Endothelial cell of umbilical vein (primary cell): ENCODE measurements around the gene DCX. TPM values are rescaled to one million over a fixed set of nuclear protein-coding genes. Genes with fewer than 3 reads are reported as not detected.

Source experiments
- BruUV-seq: library from RNA; stranded (reverse); fragments of 400-500 nt; replicated peaks from 2 replicates; lab custom pipeline; 2021; lab: Mats Ljungman, UMichigan
- CTCF ChIA-PET: fragments of 300-600, 350-600 bp; sonication (Branson Sonifier 250); formaldehyde crosslinking; loops from one replicate; lab custom pipeline; 2021; ENCODE audit warnings: antibody characterized with exemption, inconsistent platforms; lab: Charles Lee
- POLR2A ChIA-PET: fragments of 300-600, 350-600 bp; sonication (Branson Sonifier 250); formaldehyde crosslinking; loops from one replicate; lab custom pipeline; 2021; ENCODE audit warnings: antibody characterized with exemption, inconsistent platforms; lab: Charles Lee
- DNase-seq: peaks from one replicate; pipeline ENCODE4 v3.0.0-alpha.2; 2011; ENCODE audit warnings: low read depth, low spot score
- FAIRE-seq: peaks from 2 replicates; lab custom pipeline; 2011; peaks lifted over from hg19 to GRCh38; lab: Jason Lieb, UNC
- H2AFZ ChIP-seq: 2 replicates; pipeline ENCODE4 v1.6.0; 2012; ENCODE audit warnings: low read depth, low read length, control low read depth, inconsistent platforms
- H3K27ac ChIP-seq: 2 replicates; pipeline ENCODE4 v1.5.1; 2011; ENCODE audit warnings: low read depth, mild to moderate bottlenecking, control low read depth, low read length, moderate library complexity; ENCODE audit not compliant: insufficient read depth
- H3K27me3 ChIP-seq, 2 experiments: 2 replicates each; pipeline versions ENCODE4 v1.6.0 to v1.6.1; 2011; ENCODE audit warnings: low read length in 2 of 2, mixed read lengths in 1 of 2; ENCODE audit not compliant: control insufficient read depth in 2 of 2, insufficient read depth in 2 of 2
- H3K36me3 ChIP-seq, 2 experiments: 2 replicates in 1 of 2; 3 replicates in 1 of 2; pipeline ENCODE4 v1.5.1; 2011; ENCODE audit warnings: low read length in 2 of 2, mild to moderate bottlenecking in 1 of 2, moderate library complexity in 1 of 2; ENCODE audit not compliant: control insufficient read depth in 2 of 2, insufficient read depth in 2 of 2; ENCODE audit errors: extremely low read depth in 1 of 2
- H3K4me1 ChIP-seq: 3 replicates; pipeline ENCODE4 v1.5.1; 2011; ENCODE audit warnings: mild to moderate bottlenecking, low read length; ENCODE audit not compliant: control insufficient read depth, insufficient read depth; ENCODE audit errors: extremely low read depth
- H3K4me2 ChIP-seq: 2 replicates; pipeline ENCODE4 v1.6.1; 2011; ENCODE audit warnings: low read length, control low read depth, mixed read lengths; ENCODE audit not compliant: insufficient read depth
- H3K4me3 ChIP-seq, 3 experiments: fragments of 200-600 bp in 1 of 3; sonication (generic), shearing (Covaris generic) in 1 of 3; replicated peaks in 1 of 3; 2 replicates each; pipeline ENCODE4 v1.5.1; 2011 to 2016; ENCODE audit warnings: control low read depth in 3 of 3, low read length in 3 of 3, mild to moderate bottlenecking in 2 of 3, inconsistent platforms in 1 of 3, low read depth in 1 of 3, moderate library complexity in 1 of 3; ENCODE audit not compliant: insufficient read depth in 1 of 3
- H3K79me2 ChIP-seq: 2 replicates; pipeline ENCODE4 v1.6.0; 2012; ENCODE audit warnings: low read length, inconsistent platforms; ENCODE audit not compliant: control insufficient read depth, insufficient read depth
- H3K9ac ChIP-seq: replicated peaks from 2 replicates; pipeline ENCODE3; 2011; ENCODE audit warnings: low read length, control low read depth; ENCODE audit not compliant: insufficient read depth; ENCODE audit errors: extremely low read depth
- H3K9me1 ChIP-seq: replicated peaks from 3 replicates; pipeline ENCODE4 v1.6.0; 2011; ENCODE audit warnings: mild to moderate bottlenecking, low read length; ENCODE audit not compliant: control insufficient read depth, insufficient read depth; ENCODE audit errors: extremely low read depth
- H3K9me3 ChIP-seq: replicated peaks from 2 replicates; pipeline ENCODE4 v1.5.1; 2012; ENCODE audit warnings: low read length, inconsistent platforms; ENCODE audit not compliant: control insufficient read depth, insufficient read depth
- H4K20me1 ChIP-seq: replicated peaks from 2 replicates; pipeline ENCODE3; 2011; ENCODE audit warnings: mild to moderate bottlenecking, low read length; ENCODE audit not compliant: control insufficient read depth, insufficient read depth; ENCODE audit errors: extremely low read depth
- CTCF ChIP-seq, 2 donors: IDR thresholded peaks; 1 replicate in 1 of 2; 2 replicates in 1 of 2; pipeline ENCODE4 v1.5.1; 2011; ENCODE audit warnings: low read length in 2 of 2, mild to moderate bottlenecking in 2 of 2, moderate library complexity in 2 of 2, control low read depth in 1 of 2, inconsistent platforms in 1 of 2, low read depth in 1 of 2; ENCODE audit not compliant: insufficient read depth in 1 of 2; ENCODE audit errors: extremely low read depth in 1 of 2
- EZH2 ChIP-seq: IDR thresholded peaks from 2 replicates; pipeline ENCODE4 v1.6.1; 2012; ENCODE audit warnings: borderline replicate concordance, low read depth, mild to moderate bottlenecking, moderate library complexity, low read length, inconsistent platforms; ENCODE audit not compliant: severe bottlenecking
- FOS ChIP-seq: IDR thresholded peaks from 2 replicates; pipeline ENCODE4 v1.6.1; 2011; ENCODE audit warnings: mild to moderate bottlenecking, low read length, moderate library complexity, borderline replicate concordance; ENCODE audit not compliant: insufficient read depth
- GATA2 ChIP-seq: IDR thresholded peaks from 2 replicates; pipeline ENCODE4 v1.7.0; 2011; ENCODE audit warnings: low read depth, mild to moderate bottlenecking, moderate library complexity, mixed read lengths, low read length; ENCODE audit not compliant: insufficient read length, insufficient read depth
- JUN ChIP-seq: IDR thresholded peaks from 2 replicates; pipeline ENCODE4 v1.6.1; 2011; ENCODE audit warnings: borderline replicate concordance, low read depth; ENCODE audit not compliant: insufficient read length, insufficient read depth
- MAX ChIP-seq: IDR thresholded peaks from 2 replicates; pipeline ENCODE4 v1.6.1; 2011; ENCODE audit not compliant: insufficient read depth, insufficient read length
- MYC ChIP-seq: IDR thresholded peaks from one replicate; pipeline ENCODE4 v1.6.1; 2011; ENCODE audit warnings: mild to moderate bottlenecking, low read depth, low read length
- POLR2A ChIP-seq: IDR thresholded peaks from 2 replicates; pipeline ENCODE4 v1.6.1; 2012; ENCODE audit warnings: low read depth, mild to moderate bottlenecking, control low read depth, low read length
- POLR2AphosphoS5 ChIP-seq: IDR thresholded peaks from 2 replicates; pipeline ENCODE4 v1.6.1; 2012; ENCODE audit warnings: low read depth, mild to moderate bottlenecking, control low read depth, low read length, moderate library complexity; ENCODE audit not compliant: insufficient read depth
- dilution Hi-C: fragments of 300-500 bp; cut with MboI; formaldehyde crosslinking; loops from one replicate; pipeline ENCODE4 v1.15.0; 2019; ENCODE audit warnings: low sequenced_read_pairs; ENCODE audit not compliant: extremely low pct_ligation_motif_present
- intact Hi-C: fragments of 100-400 bp; cut with micrococcal nuclease; formaldehyde crosslinking; loops from one replicate; pipeline ENCODE4 v1.10.0; 2022
- polyA plus RNA-seq, 4 experiments: library from polyadenylated mRNA; depleted of rRNA in 3 of 4; stranded (reverse) in 3 of 4; unstranded in 1 of 4; fragments of >200 nt; gene quantifications; 2 replicates each; pipeline versions ENCODE4 v1.2.1 to v1.2.3, GENCODE V29; 2011 to 2012; ENCODE audit warnings: missing spikeins in 1 of 4
- total RNA-seq: library from RNA; stranded (reverse); gene quantifications from 2 replicates; pipeline ENCODE4 v1.2.3, GENCODE V29; 2021

Gene DCX
- total and polyA plus RNA-seq, 2 donors (not counting 3 experiments of a cell fraction or from before 2014, with no cell fraction given) = not detected

DNA sequence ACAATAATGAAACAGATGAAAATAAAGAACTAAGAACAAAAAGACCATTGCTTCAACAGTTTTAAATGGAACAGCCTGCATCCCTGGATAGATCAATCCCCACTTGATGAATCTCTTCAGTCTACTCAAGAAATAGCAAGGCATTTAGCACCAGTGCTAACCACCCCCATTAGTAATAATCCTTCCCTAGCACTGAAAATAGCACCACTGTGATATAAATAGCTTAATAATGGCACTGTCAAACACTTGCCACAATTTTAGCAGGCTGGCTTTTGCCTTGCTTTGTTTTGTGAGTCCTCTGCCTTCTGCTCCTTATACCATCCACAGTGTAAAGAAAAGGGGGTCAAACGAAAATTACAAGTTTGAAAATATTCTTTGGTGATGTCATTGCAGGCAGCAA, 17.4 kb downstream of the DCX start:
- Histone ChIP-seq H3K36me3 (no peaks in the 10 kb centered on the region), H3K9me3 (no peaks in the 10 kb centered on the region), H2AFZ (no peak overlapping the region), H3K9me1 (no peaks in the 10 kb centered on the region), H3K27me3 (no peaks in the 10 kb centered on the region), H4K20me1 (no peaks in the 10 kb centered on the region), H3K79me2 (no peaks in the 10 kb centered on the region), H3K9ac (no peak overlapping the region), H3K4me1 (no peaks in the 10 kb centered on the region), H3K27ac (no peak overlapping the region), H3K4me3 (no peak overlapping the region), H3K4me2 (no peak overlapping the region)
- DNase-seq = no peak
- ChIA-PET CTCF (no interaction called here), POLR2A (no interaction called here)
- FAIRE-seq = no peak
- TF ChIP-seq MAX (no peak), CTCF (IDR thresholded peaks at IDR 0.05; ENCODE audit: extremely low read depth in 1 of 2, insufficient read depth in 1 of 2, low read depth in 1 of 2, low read length in 2 of 2) (no peak), MYC (no peak), POLR2AphosphoS5 (no peak), POLR2A (no peak), JUN (no peak), EZH2 (no peak), FOS (no peak), GATA2 (no peak)
- intact Hi-C loops = no loop called here
- BruUV-seq = no TSS peak
- dilution Hi-C loops = no loop called here
